Neural progenitor cell (in vitro differentiated cells): Measurements from ENCODE around the gene FBXO10.

ENCODE experiments used
- EZH2 ChIP-seq: fragments of 200-600 bp; sonication (generic); IDR thresholded peaks from 2 replicates; pipeline ENCODE4 v1.6.1; 2017; ENCODE audit warnings: antibody characterized with exemption, mild to moderate bottlenecking, moderate library complexity
- TF ChIP-seq, protein P1 (sequence below): fragments of 200-600 bp; sonication (generic); IDR thresholded peaks from 2 replicates; pipeline ENCODE4 v1.5.1; 2017; ENCODE audit warnings: antibody characterized with exemption, mild to moderate bottlenecking

DNA sequence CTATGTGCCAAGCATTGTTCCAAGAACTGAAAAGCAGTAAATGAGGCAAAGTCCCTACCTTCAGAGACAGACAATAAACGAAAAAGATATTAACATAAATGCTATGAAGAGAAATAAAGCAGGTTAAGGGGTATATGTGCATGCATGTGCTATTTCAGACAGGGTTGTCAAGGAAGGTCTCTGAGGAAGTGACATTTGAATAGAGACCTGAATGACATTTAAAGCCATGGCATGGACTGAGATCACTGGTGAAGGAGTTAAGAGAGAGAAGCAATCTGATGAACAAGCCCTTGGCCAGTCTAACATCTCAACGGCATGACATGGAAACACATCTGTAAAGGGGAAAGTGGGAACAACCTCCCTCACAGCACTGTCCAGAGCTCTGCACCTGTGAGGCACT, 14.5 kb downstream of the FBXO10 start:
- TF ChIP-seq, protein P1, sequence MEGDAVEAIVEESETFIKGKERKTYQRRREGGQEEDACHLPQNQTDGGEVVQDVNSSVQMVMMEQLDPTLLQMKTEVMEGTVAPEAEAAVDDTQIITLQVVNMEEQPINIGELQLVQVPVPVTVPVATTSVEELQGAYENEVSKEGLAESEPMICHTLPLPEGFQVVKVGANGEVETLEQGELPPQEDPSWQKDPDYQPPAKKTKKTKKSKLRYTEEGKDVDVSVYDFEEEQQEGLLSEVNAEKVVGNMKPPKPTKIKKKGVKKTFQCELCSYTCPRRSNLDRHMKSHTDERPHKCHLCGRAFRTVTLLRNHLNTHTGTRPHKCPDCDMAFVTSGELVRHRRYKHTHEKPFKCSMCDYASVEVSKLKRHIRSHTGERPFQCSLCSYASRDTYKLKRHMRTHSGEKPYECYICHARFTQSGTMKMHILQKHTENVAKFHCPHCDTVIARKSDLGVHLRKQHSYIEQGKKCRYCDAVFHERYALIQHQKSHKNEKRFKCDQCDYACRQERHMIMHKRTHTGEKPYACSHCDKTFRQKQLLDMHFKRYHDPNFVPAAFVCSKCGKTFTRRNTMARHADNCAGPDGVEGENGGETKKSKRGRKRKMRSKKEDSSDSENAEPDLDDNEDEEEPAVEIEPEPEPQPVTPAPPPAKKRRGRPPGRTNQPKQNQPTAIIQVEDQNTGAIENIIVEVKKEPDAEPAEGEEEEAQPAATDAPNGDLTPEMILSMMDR = no peak
- no peak for TF ChIP-seq EZH2
